ENCODE results near the gene FNBP1. TPM values are rescaled to one million over a fixed set of nuclear protein-coding genes. Genes with fewer than 3 reads are reported as not detected.
"Not testable (repeated sequence)": the region's sequence is repeated elsewhere in the genome, so short reads cannot be mapped to it uniquely, and the experiment has no call there.

Gene FNBP1
- total and polyA plus RNA-seq, 8 donors, result 30.4 to 51.8 (median 34.4) TPM

DNA sequence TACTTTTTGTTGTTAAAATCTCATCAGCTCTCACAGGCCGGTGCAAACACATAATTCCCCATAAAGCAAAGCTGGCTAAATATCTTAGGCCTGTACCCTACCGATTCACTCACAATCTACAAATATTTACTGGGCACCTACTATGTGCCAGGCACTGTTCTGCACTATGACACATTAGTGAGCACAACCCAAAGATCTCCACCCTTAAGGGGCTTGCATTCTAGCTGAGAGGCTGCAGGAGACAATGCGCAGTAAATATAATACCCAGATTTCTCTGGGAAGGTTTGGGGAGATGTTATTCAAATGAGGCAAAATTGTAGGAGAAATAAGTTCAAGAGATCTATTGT lies 53.7 kb downstream of the FNBP1 start:
- Histone ChIP-seq H3K4me3 (no peak overlapping the region), H3K4me1 (peaks cover 9 to 31% of the 10 kb centered on the region in 2 donors), H3K27ac (peak overlapping the region in 1 of 2 donors; percentile 64), H3K36me3 (peaks cover 0 to 4% of the 10 kb centered on the region in 2 donors), H3K9me3 (no peaks in the 10 kb centered on the region), H3K27me3 (no peaks in the 10 kb centered on the region)
- DNase-seq (no peak), ATAC-seq (no peak)
- intact Hi-C loops (cut with DNase I), result no loop called here
- TF ChIP-seq, protein P1, sequence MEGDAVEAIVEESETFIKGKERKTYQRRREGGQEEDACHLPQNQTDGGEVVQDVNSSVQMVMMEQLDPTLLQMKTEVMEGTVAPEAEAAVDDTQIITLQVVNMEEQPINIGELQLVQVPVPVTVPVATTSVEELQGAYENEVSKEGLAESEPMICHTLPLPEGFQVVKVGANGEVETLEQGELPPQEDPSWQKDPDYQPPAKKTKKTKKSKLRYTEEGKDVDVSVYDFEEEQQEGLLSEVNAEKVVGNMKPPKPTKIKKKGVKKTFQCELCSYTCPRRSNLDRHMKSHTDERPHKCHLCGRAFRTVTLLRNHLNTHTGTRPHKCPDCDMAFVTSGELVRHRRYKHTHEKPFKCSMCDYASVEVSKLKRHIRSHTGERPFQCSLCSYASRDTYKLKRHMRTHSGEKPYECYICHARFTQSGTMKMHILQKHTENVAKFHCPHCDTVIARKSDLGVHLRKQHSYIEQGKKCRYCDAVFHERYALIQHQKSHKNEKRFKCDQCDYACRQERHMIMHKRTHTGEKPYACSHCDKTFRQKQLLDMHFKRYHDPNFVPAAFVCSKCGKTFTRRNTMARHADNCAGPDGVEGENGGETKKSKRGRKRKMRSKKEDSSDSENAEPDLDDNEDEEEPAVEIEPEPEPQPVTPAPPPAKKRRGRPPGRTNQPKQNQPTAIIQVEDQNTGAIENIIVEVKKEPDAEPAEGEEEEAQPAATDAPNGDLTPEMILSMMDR (IDR thresholded peaks at IDR 0.05), result no peak

DNA sequence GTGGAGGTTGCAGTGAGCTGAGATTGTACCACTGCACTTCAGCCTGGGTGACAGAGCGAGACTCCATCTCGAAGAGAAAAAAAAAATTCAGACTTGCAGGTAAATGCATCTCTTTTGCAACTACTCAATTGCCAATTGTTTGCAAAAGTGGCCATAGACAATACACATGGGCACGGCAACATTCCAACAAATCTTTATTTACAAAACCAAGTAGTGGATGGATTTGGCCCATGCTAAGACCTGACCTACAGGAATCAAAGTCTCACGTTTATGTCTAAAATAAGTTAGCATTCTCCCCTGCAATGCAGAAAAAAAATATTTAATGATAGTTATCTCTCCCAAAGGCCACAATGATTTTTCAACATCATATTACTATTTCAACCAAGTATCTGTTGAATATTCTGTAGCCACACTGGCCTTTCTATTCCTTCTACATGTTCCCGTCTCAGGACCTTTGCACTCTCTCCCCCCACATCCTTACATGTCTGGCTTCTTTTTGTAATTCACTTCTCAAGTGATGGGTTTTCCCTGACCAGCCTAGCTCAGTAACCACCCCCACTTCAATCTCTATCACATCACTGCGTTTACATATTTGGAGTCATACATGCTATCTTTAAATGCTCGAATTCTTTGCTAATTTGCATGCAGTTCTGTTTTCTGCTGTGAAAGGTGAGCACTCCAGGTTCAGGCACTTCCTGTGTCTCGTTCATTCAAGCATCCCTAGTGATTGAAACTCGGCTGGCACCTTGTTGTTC lies 54.2 kb downstream of the FNBP1 start:
- no peak for ATAC-seq
- Histone ChIP-seq H3K4me3 (no peak overlapping the region), H3K27me3 (no peaks in the 10 kb centered on the region), H3K36me3 (peaks cover 0 to 1% of the 10 kb centered on the region in 2 donors), H3K4me1 (peaks cover 12 to 36% of the 10 kb centered on the region in 2 donors), H3K9me3 (no peaks in the 10 kb centered on the region), H3K27ac (no peak overlapping the region)
- no peak for DNase-seq
- TF ChIP-seq, protein P1 (IDR thresholded peaks at IDR 0.05), result no peak
- intact Hi-C loops (cut with DNase I), result no loop called here

DNA sequence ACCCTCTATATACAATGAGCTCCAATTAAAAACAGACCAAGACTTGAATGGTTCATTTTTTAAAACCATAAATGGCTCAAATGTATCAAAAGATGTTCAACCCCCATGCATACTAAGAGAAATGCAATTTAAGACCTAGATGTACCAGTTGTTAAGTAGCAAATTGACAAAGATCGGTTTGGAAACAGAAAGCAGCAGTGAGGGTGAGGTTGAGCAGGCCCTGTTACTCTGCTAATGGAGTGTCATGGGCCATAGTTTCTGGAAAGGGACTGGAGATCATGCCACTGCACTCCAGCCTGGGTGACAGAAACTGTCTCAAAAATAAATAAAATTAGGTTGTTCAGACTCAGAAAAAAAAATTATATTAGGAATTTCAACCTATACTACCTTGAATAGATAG lies 55.0 kb downstream of the FNBP1 start:
- no peaks in the 10 kb centered on the region for H3K36me3 ChIP-seq
- no peak for DNase-seq
- ATAC-seq, result no peak
- intact Hi-C loops (cut with DNase I), result no loop called here
- TF ChIP-seq, protein P1 (IDR thresholded peaks at IDR 0.05), result no peak
- no peak overlapping the region for H3K4me3 ChIP-seq
- H3K27ac ChIP-seq, result no peak overlapping the region
- H3K4me1 ChIP-seq, result peaks cover 12 to 36% of the 10 kb centered on the region in 2 donors
- H3K27me3 ChIP-seq, result no peaks in the 10 kb centered on the region
- no peaks in the 10 kb centered on the region for H3K9me3 ChIP-seq

DNA sequence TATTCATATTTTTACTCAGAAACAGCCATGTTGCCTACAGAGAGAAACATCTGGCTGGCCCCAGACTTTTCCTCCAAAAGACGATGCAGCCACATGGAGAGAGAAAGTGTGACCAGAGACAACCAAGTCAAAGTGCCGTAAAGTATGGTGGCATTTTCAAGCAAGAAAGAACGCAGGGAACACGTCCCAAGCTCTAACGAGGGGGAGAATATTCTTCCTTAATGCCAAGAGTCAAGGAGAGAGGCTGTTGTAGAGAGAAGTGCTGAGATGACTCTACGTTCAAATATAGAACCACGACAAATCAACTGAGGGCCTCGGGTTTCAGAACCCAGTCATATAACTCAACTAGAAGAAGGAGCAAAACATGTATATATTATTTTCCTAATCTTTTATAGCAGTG lies 55.9 kb downstream of the FNBP1 start:
- TF ChIP-seq, protein P1 (IDR thresholded peaks at IDR 0.05), result no peak
- ATAC-seq (no peak), DNase-seq (no peak)
- intact Hi-C loops (cut with DNase I), result no loop called here
- Histone ChIP-seq H3K27me3 (no peaks in the 10 kb centered on the region), H3K4me1 (peaks cover 12 to 42% of the 10 kb centered on the region in 2 donors), H3K27ac (no peak overlapping the region), H3K4me3 (no peak overlapping the region), H3K36me3 (no peaks in the 10 kb centered on the region), H3K9me3 (no peaks in the 10 kb centered on the region)

DNA sequence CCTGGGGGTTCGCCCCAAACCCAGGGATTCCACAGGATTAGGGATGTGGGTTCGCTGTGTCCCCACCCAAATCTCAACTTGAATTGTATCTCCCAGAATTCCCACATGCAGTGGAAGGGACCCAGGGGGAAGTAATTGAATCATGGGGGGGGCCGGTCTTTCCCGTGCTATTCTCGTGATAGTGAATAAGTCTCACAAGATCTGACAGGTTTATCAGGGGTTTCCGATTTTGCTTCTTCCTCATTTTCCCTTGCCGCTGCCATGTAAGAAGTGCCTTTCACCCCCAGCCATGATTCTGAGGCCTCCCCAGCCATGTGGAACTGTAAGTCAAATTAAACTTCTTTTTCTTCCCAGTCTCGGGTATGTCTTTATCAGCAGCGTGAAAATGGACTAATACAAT lies 58.4 kb downstream of the FNBP1 start:
- DNase-seq; H3K9me3 ChIP-seq; H3K27me3 ChIP-seq; H3K4me3 ChIP-seq; intact Hi-C loops (cut with DNase I); H3K36me3 ChIP-seq; ATAC-seq; H3K27ac ChIP-seq: not testable (repeated sequence)
- peaks cover 3 to 23% of the 10 kb centered on the region in 2 donors for H3K4me1 ChIP-seq

DNA sequence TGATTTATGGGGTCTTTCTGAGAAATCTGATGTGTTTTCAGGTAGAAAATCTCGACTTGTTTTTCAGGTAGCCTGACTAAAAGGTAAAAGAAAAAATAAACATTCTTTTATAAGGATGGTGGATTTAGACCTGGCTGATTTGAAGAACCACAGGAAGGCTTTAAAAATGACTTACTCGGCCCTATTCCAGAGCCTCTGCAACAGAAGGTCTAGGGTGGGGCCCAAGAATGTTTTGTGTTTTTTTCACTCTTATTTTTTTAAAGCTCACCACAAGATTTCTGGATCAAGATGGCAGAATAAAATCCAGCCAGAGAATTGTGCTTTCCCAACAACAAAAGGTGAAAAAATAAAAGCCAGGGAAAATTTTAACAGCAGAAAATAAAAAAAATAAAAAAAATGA lies 59.1 kb downstream of the FNBP1 start:
- Histone ChIP-seq H3K36me3 (peaks cover 0 to 2% of the 10 kb centered on the region in 2 donors), H3K4me3 (no peak overlapping the region), H3K27me3 (no peaks in the 10 kb centered on the region), H3K9me3 (no peaks in the 10 kb centered on the region), H3K27ac (peak overlapping the region in 1 of 2 donors; percentile 13), H3K4me1 (peaks cover 3 to 26% of the 10 kb centered on the region in 2 donors)
- TF ChIP-seq, protein P1 (IDR thresholded peaks at IDR 0.05), result no peak
- no peak for ATAC-seq
- DNase-seq, result no peak
- intact Hi-C loops (cut with DNase I), result no loop called here

All from left lung (tissue), 10 donors.